MM.1S (cell line): ENCODE data around the gene FYN.

ENCODE experiments used
- CTCF ChIP-seq: fragments of 300-600 bp; sonication (generic); IDR thresholded peaks from 2 replicates; pipeline ENCODE4 v1.5.1; 2016; ENCODE audit warnings: antibody characterized with exemption, low read length, mixed read lengths
- EZH2 ChIP-seq: fragments of 300-600 bp; sonication (generic); optimal IDR thresholded peaks from 2 replicates; pipeline ENCODE3; 2017; ENCODE audit warnings: low read depth, mild to moderate bottlenecking, antibody characterized with exemption, low read length, mixed read lengths

- TF ChIP-seq EZH2 (no peak), CTCF (no peak)
Observed at GRCh38 chr6:111711984-111712752, 161.1 kb downstream of the FYN start.
